Neural progenitor cell (in vitro differentiated cells): ENCODE measurements around the gene ZNHIT6.

Experiments
- CTCF ChIP-seq: fragments of 200-600 bp; sonication (generic); IDR thresholded peaks from 2 replicates; pipeline ENCODE4 v1.5.1; 2017; ENCODE audit warnings: antibody characterized with exemption, mild to moderate bottlenecking
- EZH2 ChIP-seq: fragments of 200-600 bp; sonication (generic); IDR thresholded peaks from 2 replicates; pipeline ENCODE4 v1.6.1; 2017; ENCODE audit warnings: antibody characterized with exemption, mild to moderate bottlenecking, moderate library complexity

GRCh38 chr1:85606414-85606800, 101.8 kb downstream of the ZNHIT6 start:
- no peak for TF ChIP-seq CTCF
- no peak for TF ChIP-seq EZH2
